Upper lobe of right lung (tissue), 1 donor: ENCODE measurements around the gene C19orf12. TPM values are rescaled to one million over a fixed set of nuclear protein-coding genes. Genes with fewer than 3 reads are reported as not detected.
A peak's percentile ranks its signal among the peaks of the same experiment; 100 is the strongest.

Source experiments
- ATAC-seq: fragments of 200-7000 bp; cut with Tn5 transposase; one replicate; pipeline ENCODE4 v1.9.1; 2020; ENCODE audit warnings: mild to moderate bottlenecking, moderate library complexity
- DNase-seq: peaks from one replicate; pipeline ENCODE4 v3.0.0-alpha.2; 2020
- H3K27ac ChIP-seq: fragments of 200-600 bp; one replicate; pipeline ENCODE4 v1.8.0; 2022
- H3K27me3 ChIP-seq: fragments of 200-600 bp; one replicate; pipeline ENCODE4 v1.8.0; 2022; ENCODE audit warnings: mild to moderate bottlenecking
- H3K36me3 ChIP-seq: fragments of 200-600 bp; one replicate; pipeline ENCODE4 v1.8.0; 2022
- H3K4me1 ChIP-seq: fragments of 200-600 bp; one replicate; pipeline ENCODE4 v1.8.0; 2022
- H3K4me3 ChIP-seq: fragments of 200-600 bp; one replicate; pipeline ENCODE4 v1.8.0; 2022; ENCODE audit warnings: mild to moderate bottlenecking
- H3K9me3 ChIP-seq: fragments of 200-600 bp; one replicate; pipeline ENCODE4 v1.8.0; 2022
- CTCF ChIP-seq: fragments of 200-600 bp; IDR thresholded peaks from one replicate; pipeline ENCODE4 v1.8.0; 2022; ENCODE audit warnings: antibody characterized with exemption
- intact Hi-C: fragments of 100-400 bp; cut with DNase I; formaldehyde crosslinking; loops from one replicate; pipeline ENCODE4 v1.11.0; 2022
- total RNA-seq: library from RNA; stranded (reverse); fragmentation: NEBNext Ultra II Directional; extraction: Animal tissue kit (Norgen Biotek cat#: 25700); gene quantifications from one replicate; pipeline ENCODE4 v1.2.1, GENCODE V29; 2021
- donor health status: DM: no; HTN: yes; CAD: no; lungs with severe emphysema.

Gene C19orf12
- total RNA-seq, 1 donor from 2014 or later: 22.1 TPM

GRCh38 chr19:29660835-29661234 lies 54.2 kb downstream of the C19orf12 start:
- peak; percentile 27 for DNase-seq
- ATAC-seq: no peak
- Histone ChIP-seq H3K36me3 (no peaks in the 10 kb centered on the region), H3K27ac (no peak overlapping the region), H3K27me3 (no peaks in the 10 kb centered on the region), H3K9me3 (no peaks in the 10 kb centered on the region), H3K4me3 (no peak overlapping the region), H3K4me1 (peaks cover 19% of the 10 kb centered on the region)
- intact Hi-C loops: no loop called here
- no peak for TF ChIP-seq CTCF

DNA sequence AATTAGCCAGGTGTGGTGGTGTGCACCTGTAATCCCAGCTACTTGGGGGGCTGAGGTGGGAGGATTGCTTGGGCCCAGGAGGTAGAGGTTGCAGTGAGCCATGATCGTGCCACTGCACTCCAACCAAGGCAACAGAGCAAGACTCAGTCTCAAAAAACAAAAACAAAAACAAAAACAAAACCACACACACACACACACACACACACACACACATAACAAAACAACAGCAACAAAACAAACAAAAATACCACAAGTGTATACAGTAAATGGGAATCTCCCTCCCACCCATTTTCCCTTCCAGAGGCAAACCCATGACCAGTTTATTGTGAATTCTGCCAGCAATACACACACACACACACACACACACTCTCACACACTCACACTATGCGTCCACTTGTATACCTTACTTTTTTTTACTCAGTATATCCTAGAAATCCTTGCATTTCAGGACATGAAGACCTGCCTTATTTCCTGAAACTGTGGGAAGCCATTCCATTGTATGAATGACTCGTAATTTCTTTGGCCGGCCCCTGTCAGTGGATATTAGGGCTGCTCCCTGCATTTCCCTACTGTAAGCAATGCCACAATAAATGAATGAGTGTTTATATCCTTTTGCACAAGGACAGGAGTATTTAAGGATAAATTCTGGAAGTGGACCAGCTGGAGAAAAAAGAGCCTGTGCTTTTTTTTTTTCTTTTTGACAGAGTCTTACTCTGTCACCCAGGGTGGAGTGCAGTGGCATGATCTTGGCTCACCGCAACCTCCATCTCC lies 56.7 kb downstream of the C19orf12 start:
- ATAC-seq: no peak
- no peak overlapping the region for H3K4me3 ChIP-seq
- no peaks in the 10 kb centered on the region for H3K9me3 ChIP-seq
- TF ChIP-seq CTCF: no peak
- intact Hi-C loops: no loop called here
- peaks cover 13% of the 10 kb centered on the region for H3K4me1 ChIP-seq
- no peaks in the 10 kb centered on the region for H3K27me3 ChIP-seq
- no peaks in the 10 kb centered on the region for H3K36me3 ChIP-seq
- no peak overlapping the region for H3K27ac ChIP-seq
- no peak for DNase-seq

GRCh38 chr19:29655648-29656335 lies 59.3 kb downstream of the C19orf12 start:
- Histone ChIP-seq H3K27me3 (no peaks in the 10 kb centered on the region), H3K36me3 (no peaks in the 10 kb centered on the region), H3K27ac (no peak overlapping the region), H3K9me3 (no peaks in the 10 kb centered on the region), H3K4me1 (no peaks in the 10 kb centered on the region), H3K4me3 (no peak overlapping the region)
- no peak for TF ChIP-seq CTCF
- ATAC-seq: no peak
- intact Hi-C loops: no loop called here
- peak; percentile 29 for DNase-seq

- no peak for ATAC-seq
- no peak for DNase-seq
- intact Hi-C loops: no loop called here
- no peaks in the 10 kb centered on the region for H3K27me3 ChIP-seq
- no peak overlapping the region for H3K27ac ChIP-seq
- H3K4me3 ChIP-seq: no peak overlapping the region
- TF ChIP-seq CTCF: no peak
- H3K4me1 ChIP-seq: no peaks in the 10 kb centered on the region
- H3K36me3 ChIP-seq: no peaks in the 10 kb centered on the region
- H3K9me3 ChIP-seq: no peaks in the 10 kb centered on the region
Observed at GRCh38 chr19:29653398-29653797, 61.7 kb downstream of the C19orf12 start.

- DNase-seq (no peak), ATAC-seq (no peak)
- H3K4me1 ChIP-seq: no peaks in the 10 kb centered on the region
- no peaks in the 10 kb centered on the region for H3K36me3 ChIP-seq
- no peaks in the 10 kb centered on the region for H3K9me3 ChIP-seq
- intact Hi-C loops: no loop called here
- TF ChIP-seq CTCF: no peak
- no peak overlapping the region for H3K27ac ChIP-seq
- H3K4me3 ChIP-seq: no peak overlapping the region
- H3K27me3 ChIP-seq: no peaks in the 10 kb centered on the region
Observed at GRCh38 chr19:29651622-29652394, 63.3 kb downstream of the C19orf12 start.
